Smooth muscle cell (in vitro differentiated cells): ENCODE results near the gene ADRA1B. TPM values are rescaled to one million over a fixed set of nuclear protein-coding genes. Genes with fewer than 3 reads are reported as not detected.

Experiments
- DNase-seq: peaks from one replicate; lab custom pipeline; 2025; ENCODE audit not compliant: unreplicated experiment; lab: John Stamatoyannopoulos, UW
- H2AFZ ChIP-seq: fragments of 200-600 bp; sonication (generic); 2 replicates; pipeline ENCODE4 v1.6.0; 2016; ENCODE audit warnings: antibody characterized with exemption, low read depth, mild to moderate bottlenecking
- H3F3A ChIP-seq: fragments of 200-600 bp; sonication (generic); 2 replicates; pipeline ENCODE4 v1.6.0; 2017; ENCODE audit warnings: antibody characterized with exemption, low read depth
- H3K27ac ChIP-seq: fragments of 200-600 bp; sonication (generic); 2 replicates; pipeline ENCODE4 v1.5.1; 2016; ENCODE audit warnings: low read depth, mild to moderate bottlenecking
- H3K27me3 ChIP-seq: fragments of 200-600 bp; sonication (generic); 2 replicates; pipeline ENCODE4 v1.6.1; 2016; ENCODE audit warnings: low read depth, mild to moderate bottlenecking
- H3K36me3 ChIP-seq: fragments of 200-600 bp; sonication (generic); 2 replicates; pipeline ENCODE4 v1.5.1; 2016; ENCODE audit warnings: low read depth
- H3K4me1 ChIP-seq: fragments of 200-600 bp; sonication (generic); 2 replicates; pipeline ENCODE4 v1.5.1; 2016; ENCODE audit warnings: low read depth
- H3K4me2 ChIP-seq: fragments of 200-600 bp; sonication (generic); 2 replicates; pipeline ENCODE4 v1.6.0; 2016; ENCODE audit warnings: mild to moderate bottlenecking
- H3K4me3 ChIP-seq: fragments of 200-600 bp; sonication (generic); 2 replicates; pipeline ENCODE4 v1.5.1; 2016; ENCODE audit warnings: mild to moderate bottlenecking
- H3K79me2 ChIP-seq: fragments of 200-600 bp; sonication (generic); 2 replicates; pipeline ENCODE4 v1.6.0; 2016; ENCODE audit warnings: low read depth, mild to moderate bottlenecking
- H3K9ac ChIP-seq: fragments of 200-600 bp; sonication (generic); 2 replicates; pipeline ENCODE4 v1.6.0; 2016; ENCODE audit warnings: low read depth
- H3K9me3 ChIP-seq: fragments of 200-600 bp; sonication (generic); replicated peaks from 2 replicates; pipeline ENCODE4 v1.5.1; 2016; ENCODE audit warnings: low read depth
- H4K20me1 ChIP-seq: fragments of 200-600 bp; sonication (generic); 2 replicates; pipeline ENCODE4 v1.6.0; 2016; ENCODE audit warnings: low read depth
- WGBS: methylation state at CpG from one replicate; pipeline ENCODE4 v1.1.7; 2016; ENCODE audit warnings: low lambda C conversion rate; 5-methylcytosine and 5-hydroxymethylcytosine counted together
- polyA plus RNA-seq: library from polyadenylated mRNA; unstranded; fragments of >200 nt; fragmentation: Nextera tagmentation; extraction: Ambion mirVana; gene quantifications from 2 replicates; pipeline ENCODE4 v1.2.1, GENCODE V29; 2016
- total RNA-seq: library from RNA; depleted of rRNA; stranded (reverse); fragments of >200 nt; gene quantifications from 2 replicates; pipeline ENCODE4 v1.2.3, GENCODE V29; 2014
- TF ChIP-seq, protein P1 (sequence below): fragments of 200-600 bp; sonication (generic); IDR thresholded peaks from 2 replicates; pipeline ENCODE4 v1.5.1; 2017; ENCODE audit warnings: borderline replicate concordance, mild to moderate bottlenecking, antibody characterized with exemption; ENCODE audit not compliant: insufficient read depth, poor library complexity, severe bottlenecking

ADRA1B gene
- total and polyA plus RNA-seq, 2 experiments from 2014 or later: 0.34 to 0.36 TPM

DNA sequence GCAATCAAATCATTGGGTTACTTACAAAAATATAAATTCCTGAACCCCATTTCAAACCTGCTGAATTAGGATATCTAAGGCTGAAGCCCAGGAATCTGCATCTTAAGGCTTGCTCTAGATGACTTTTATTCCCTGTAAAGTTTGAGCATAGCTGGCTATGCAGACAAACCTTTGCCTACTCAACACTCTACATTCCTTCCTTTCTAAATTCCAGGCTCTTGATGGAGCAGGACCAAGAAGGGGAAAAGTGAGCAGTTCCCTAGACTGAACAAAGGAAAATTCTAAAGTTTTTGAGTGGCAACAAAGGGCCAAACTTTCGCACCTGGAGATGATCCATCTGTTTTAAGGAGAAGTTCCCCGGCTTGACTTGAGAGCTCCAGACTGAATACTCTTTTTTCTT is 9.8 kb upstream of the ADRA1B start:
- Histone ChIP-seq H3K9ac (no peak overlapping the region), H3K4me2 (no peak overlapping the region), H3K36me3 (no peaks in the 10 kb centered on the region), H3K4me3 (no peak overlapping the region), H4K20me1 (no peaks in the 10 kb centered on the region), H3F3A (peaks cover 9% of the 10 kb centered on the region), H3K27ac (no peak overlapping the region), H3K79me2 (no peaks in the 10 kb centered on the region), H3K4me1 (no peaks in the 10 kb centered on the region), H3K9me3 (no peaks in the 10 kb centered on the region), H2AFZ (no peak overlapping the region), H3K27me3 (peaks cover 4% of the 10 kb centered on the region)
- TF ChIP-seq, protein P1, sequence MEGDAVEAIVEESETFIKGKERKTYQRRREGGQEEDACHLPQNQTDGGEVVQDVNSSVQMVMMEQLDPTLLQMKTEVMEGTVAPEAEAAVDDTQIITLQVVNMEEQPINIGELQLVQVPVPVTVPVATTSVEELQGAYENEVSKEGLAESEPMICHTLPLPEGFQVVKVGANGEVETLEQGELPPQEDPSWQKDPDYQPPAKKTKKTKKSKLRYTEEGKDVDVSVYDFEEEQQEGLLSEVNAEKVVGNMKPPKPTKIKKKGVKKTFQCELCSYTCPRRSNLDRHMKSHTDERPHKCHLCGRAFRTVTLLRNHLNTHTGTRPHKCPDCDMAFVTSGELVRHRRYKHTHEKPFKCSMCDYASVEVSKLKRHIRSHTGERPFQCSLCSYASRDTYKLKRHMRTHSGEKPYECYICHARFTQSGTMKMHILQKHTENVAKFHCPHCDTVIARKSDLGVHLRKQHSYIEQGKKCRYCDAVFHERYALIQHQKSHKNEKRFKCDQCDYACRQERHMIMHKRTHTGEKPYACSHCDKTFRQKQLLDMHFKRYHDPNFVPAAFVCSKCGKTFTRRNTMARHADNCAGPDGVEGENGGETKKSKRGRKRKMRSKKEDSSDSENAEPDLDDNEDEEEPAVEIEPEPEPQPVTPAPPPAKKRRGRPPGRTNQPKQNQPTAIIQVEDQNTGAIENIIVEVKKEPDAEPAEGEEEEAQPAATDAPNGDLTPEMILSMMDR: no peak
- WGBS: 97% methylated on average over 2 of the region's 2 CpGs
- no peak for DNase-seq

DNA sequence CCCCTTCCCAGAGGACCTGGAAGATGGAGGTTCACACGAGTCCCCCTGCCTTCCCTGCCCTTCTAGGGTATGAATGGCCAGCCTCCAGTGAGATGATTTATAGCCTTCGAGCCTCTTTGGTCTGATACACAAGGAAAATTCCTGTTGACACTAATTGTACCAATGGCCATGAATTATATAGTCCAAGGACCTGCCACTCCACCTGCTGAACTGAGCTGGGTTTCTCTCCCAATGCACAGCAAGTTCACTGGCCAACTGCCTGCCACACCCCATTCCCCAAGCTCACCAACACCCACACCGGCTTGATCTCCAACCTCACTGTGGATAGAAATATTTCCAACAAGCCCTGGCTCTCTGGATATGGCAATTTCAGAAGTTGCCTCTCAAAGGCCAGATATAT is 9.3 kb upstream of the ADRA1B start:
- peaks cover 9% of the 10 kb centered on the region for H3F3A ChIP-seq
- no peaks in the 10 kb centered on the region for H3K79me2 ChIP-seq
- no peak overlapping the region for H2AFZ ChIP-seq
- H3K27me3 ChIP-seq: peaks cover 4% of the 10 kb centered on the region
- no peak overlapping the region for H3K27ac ChIP-seq
- WGBS: 82% methylated on average over 3 of the region's 3 CpGs
- H3K4me1 ChIP-seq: no peaks in the 10 kb centered on the region
- no peak overlapping the region for H3K4me3 ChIP-seq
- no peaks in the 10 kb centered on the region for H3K36me3 ChIP-seq
- H4K20me1 ChIP-seq: no peaks in the 10 kb centered on the region
- TF ChIP-seq, protein P1: no peak
- no peak overlapping the region for H3K9ac ChIP-seq
- H3K9me3 ChIP-seq: no peaks in the 10 kb centered on the region
- no peak for DNase-seq
- H3K4me2 ChIP-seq: no peak overlapping the region

DNA sequence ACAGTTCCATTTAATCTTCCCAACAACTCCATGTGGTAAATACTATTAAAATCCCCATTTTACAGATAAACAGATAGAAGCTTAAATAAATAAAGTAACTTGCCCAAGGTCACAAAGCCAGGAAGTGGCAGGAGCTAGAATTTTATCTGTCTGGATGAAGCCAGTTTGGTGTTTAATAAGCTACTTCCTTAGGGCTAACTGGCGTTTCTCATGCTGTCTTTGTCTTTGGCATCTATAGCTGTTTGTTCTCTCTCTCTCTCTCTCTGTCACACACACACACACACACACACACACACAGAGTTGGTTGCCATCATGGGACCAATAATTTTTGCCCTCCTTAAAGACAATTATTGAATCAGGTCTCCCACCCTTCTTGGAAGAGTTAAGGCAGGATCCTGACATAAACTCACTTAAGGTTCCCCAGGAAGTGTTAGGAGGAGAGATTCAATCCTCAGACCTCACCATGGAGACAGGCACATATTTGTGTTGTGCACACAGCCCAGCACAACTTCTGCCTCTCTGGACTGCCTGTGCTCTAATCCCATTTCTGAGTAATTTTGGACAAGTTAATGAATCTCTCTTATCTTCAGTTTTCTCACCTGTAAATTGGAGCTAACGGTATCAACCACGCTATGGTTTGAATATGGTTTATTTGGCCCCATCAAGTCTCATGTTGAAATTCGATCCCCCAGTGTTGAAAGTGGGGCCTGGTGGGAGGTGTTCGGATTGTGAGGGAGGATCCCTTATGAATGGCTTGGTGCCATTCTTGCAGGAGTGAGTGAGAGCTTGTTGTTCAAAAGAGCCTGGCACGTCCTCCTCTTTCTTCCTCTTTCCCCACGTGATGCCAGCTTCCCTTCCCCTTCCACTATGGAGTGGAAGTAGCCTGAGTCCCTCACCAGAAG is 8.3 kb upstream of the ADRA1B start:
- Histone ChIP-seq H3K4me2 (no peak overlapping the region), H4K20me1 (no peaks in the 10 kb centered on the region), H3K9me3 (no peaks in the 10 kb centered on the region), H3K36me3 (no peaks in the 10 kb centered on the region), H3K27ac (no peak overlapping the region), H2AFZ (no peak overlapping the region), H3F3A (peaks cover 14% of the 10 kb centered on the region), H3K4me3 (no peak overlapping the region), H3K79me2 (no peaks in the 10 kb centered on the region), H3K27me3 (peaks cover 4% of the 10 kb centered on the region), H3K9ac (no peak overlapping the region), H3K4me1 (no peaks in the 10 kb centered on the region)
- DNase-seq: no peak
- 82% methylated on average over 7 of the region's 7 CpGs for WGBS
- TF ChIP-seq, protein P1: no peak

GRCh38 chr5:159908591-159908940 is 7.7 kb upstream of the ADRA1B start:
- TF ChIP-seq, protein P1: no peak
- Histone ChIP-seq H2AFZ (no peak overlapping the region), H3K9me3 (no peaks in the 10 kb centered on the region), H3K36me3 (no peaks in the 10 kb centered on the region), H3K4me3 (no peak overlapping the region), H3K4me2 (no peak overlapping the region), H3K27ac (no peak overlapping the region), H3K9ac (no peak overlapping the region), H3F3A (peaks cover 16% of the 10 kb centered on the region), H3K4me1 (no peaks in the 10 kb centered on the region), H3K79me2 (no peaks in the 10 kb centered on the region), H4K20me1 (no peaks in the 10 kb centered on the region), H3K27me3 (peaks cover 4% of the 10 kb centered on the region)
- DNase-seq: no peak
- WGBS: 75% methylated on average over 5 of the region's 5 CpGs
